ENCODE results near the gene RNF40.

The RNF40 gene

DNA sequence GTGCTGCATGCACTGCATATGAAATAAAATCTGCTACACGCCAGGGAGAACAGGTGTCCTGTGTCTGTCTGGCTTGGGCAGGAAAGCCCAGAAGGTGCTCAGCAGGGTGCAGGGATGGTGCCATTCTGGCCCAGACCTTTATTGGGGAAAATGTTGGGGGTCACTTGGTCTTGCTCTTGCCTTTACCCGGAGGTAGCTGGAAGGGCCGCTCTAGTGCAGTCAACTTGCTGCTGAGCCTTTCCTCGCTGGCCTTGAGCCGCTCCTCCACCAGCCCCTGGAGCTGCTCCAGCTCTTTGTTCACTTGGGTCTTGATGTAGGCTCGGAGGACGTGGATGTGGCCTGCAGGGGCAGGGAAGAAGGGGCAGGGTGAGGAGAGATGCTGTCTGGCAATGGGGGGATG lies 4.8 kb upstream of the RNF40 start:
- Histone ChIP-seq H3K4me1 (ENCODE audit: insufficient read depth, low read length) (peaks cover 20% of the 10 kb centered on the region), H3K4me3 (ENCODE audit: low read depth in 1 of 2, low read length in 2 of 2) (no peak overlapping the region), H3K36me3 (ENCODE audit: insufficient read depth, low read length) (peaks cover 50% of the 10 kb centered on the region), H3K9ac (ENCODE audit: low read depth, low read length) (no peak overlapping the region), H3K27ac (ENCODE audit: low read length) (no peak overlapping the region), H3K9me3 (ENCODE audit: insufficient read depth, low read length, severe bottlenecking) (no peaks in the 10 kb centered on the region), H3K79me2 (ENCODE audit: insufficient read depth, low read length) (peaks cover 9% of the 10 kb centered on the region), H3K27me3 (ENCODE audit: insufficient read depth, low read length, poor library complexity) (no peaks in the 10 kb centered on the region), H4K20me1 (ENCODE audit: insufficient read depth, low read length) (no peaks in the 10 kb centered on the region), H3K4me2 (ENCODE audit: insufficient read depth, low read length) (no peak overlapping the region), H2AFZ (ENCODE audit: low read depth, low read length) (no peak overlapping the region)
- ATAC-seq (ENCODE audit: insufficient read depth, low read depth), result no peak
- no peak for DNase-seq
- TF ChIP-seq EZH2 (IDR thresholded peaks at IDR 0.05; ENCODE audit: borderline replicate concordance, low read depth, low read length, severe bottlenecking), result no peak
- TF ChIP-seq, protein P1, sequence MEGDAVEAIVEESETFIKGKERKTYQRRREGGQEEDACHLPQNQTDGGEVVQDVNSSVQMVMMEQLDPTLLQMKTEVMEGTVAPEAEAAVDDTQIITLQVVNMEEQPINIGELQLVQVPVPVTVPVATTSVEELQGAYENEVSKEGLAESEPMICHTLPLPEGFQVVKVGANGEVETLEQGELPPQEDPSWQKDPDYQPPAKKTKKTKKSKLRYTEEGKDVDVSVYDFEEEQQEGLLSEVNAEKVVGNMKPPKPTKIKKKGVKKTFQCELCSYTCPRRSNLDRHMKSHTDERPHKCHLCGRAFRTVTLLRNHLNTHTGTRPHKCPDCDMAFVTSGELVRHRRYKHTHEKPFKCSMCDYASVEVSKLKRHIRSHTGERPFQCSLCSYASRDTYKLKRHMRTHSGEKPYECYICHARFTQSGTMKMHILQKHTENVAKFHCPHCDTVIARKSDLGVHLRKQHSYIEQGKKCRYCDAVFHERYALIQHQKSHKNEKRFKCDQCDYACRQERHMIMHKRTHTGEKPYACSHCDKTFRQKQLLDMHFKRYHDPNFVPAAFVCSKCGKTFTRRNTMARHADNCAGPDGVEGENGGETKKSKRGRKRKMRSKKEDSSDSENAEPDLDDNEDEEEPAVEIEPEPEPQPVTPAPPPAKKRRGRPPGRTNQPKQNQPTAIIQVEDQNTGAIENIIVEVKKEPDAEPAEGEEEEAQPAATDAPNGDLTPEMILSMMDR (IDR thresholded peaks at IDR 0.05; ENCODE audit: borderline replicate concordance, extremely low read depth, low read length, poor library complexity, severe bottlenecking), result no peak

DNA sequence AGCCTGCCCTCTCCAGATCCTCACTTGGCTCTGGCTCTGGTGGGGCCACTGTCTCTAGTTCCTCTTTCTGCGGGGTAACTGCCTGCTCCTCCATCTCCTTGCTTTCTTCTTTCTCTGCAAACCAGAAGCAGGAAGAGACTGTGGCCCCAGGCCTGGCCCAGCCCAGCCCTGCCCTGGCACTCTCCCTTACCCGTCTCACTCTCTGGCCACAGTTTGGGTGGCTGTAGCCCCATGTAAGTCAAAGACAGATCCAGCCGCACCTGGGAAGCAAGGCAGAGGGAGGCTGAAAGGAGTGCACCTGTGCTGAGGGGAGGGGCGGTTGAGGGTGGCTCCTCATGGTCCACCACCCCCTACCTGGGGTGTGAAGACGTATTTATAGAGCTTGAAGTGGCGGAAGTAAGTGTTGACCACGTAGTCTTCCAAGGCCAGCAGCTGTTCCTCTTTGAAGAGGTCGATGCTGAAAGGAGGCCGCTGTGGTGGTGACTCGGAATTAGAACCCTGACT lies 3.1 kb upstream of the RNF40 start:
- Histone ChIP-seq H3K27me3 (ENCODE audit: insufficient read depth, low read length, poor library complexity) (no peaks in the 10 kb centered on the region), H3K9me3 (ENCODE audit: insufficient read depth, low read length, severe bottlenecking) (no peaks in the 10 kb centered on the region), H3K4me1 (ENCODE audit: insufficient read depth, low read length) (peaks cover 36% of the 10 kb centered on the region), H3K9ac (ENCODE audit: low read depth, low read length) (no peak overlapping the region), H3K4me3 (ENCODE audit: low read depth in 1 of 2, low read length in 2 of 2) (no peak overlapping the region), H3K36me3 (ENCODE audit: insufficient read depth, low read length) (peaks cover 51% of the 10 kb centered on the region), H2AFZ (ENCODE audit: low read depth, low read length) (no peak overlapping the region), H3K79me2 (ENCODE audit: insufficient read depth, low read length) (peaks cover 26% of the 10 kb centered on the region), H4K20me1 (ENCODE audit: insufficient read depth, low read length) (peaks cover 9% of the 10 kb centered on the region; the same call in 1 of the 2 replicates), H3K4me2 (ENCODE audit: insufficient read depth, low read length) (no peak overlapping the region), H3K27ac (ENCODE audit: low read length) (no peak overlapping the region)
- DNase-seq (no peak), ATAC-seq (ENCODE audit: insufficient read depth, low read depth) (no peak)
- no peak for TF ChIP-seq EZH2 (IDR thresholded peaks at IDR 0.05; ENCODE audit: borderline replicate concordance, low read depth, low read length, severe bottlenecking)
- TF ChIP-seq, protein P1 (IDR thresholded peaks at IDR 0.05; ENCODE audit: borderline replicate concordance, extremely low read depth, low read length, poor library complexity, severe bottlenecking), result no peak

- H3K4me3 ChIP-seq (ENCODE audit: low read depth in 1 of 2, low read length in 2 of 2), result peak overlapping the region in 1 of 2 experiments; percentile 91; a peak in 1 of 4 replicates
- peak overlapping the region; percentile 96; the same call in 1 of the 2 replicates for H3K4me2 ChIP-seq (ENCODE audit: insufficient read depth, low read length)
- H3K27ac ChIP-seq (ENCODE audit: low read length), result no peak overlapping the region
- DNase-seq (no peak), ATAC-seq (ENCODE audit: insufficient read depth, low read depth) (no peak)
- H3K36me3 ChIP-seq (ENCODE audit: insufficient read depth, low read length), result peaks cover 52% of the 10 kb centered on the region
- peaks cover 39% of the 10 kb centered on the region for H3K4me1 ChIP-seq (ENCODE audit: insufficient read depth, low read length)
- no peak overlapping the region for H2AFZ ChIP-seq (ENCODE audit: low read depth, low read length)
- no peaks in the 10 kb centered on the region for H3K9me3 ChIP-seq (ENCODE audit: insufficient read depth, low read length, severe bottlenecking)
- H3K9ac ChIP-seq (ENCODE audit: low read depth, low read length), result no peak overlapping the region
- no peaks in the 10 kb centered on the region for H3K27me3 ChIP-seq (ENCODE audit: insufficient read depth, low read length, poor library complexity)
- TF ChIP-seq EZH2 (IDR thresholded peaks at IDR 0.05; ENCODE audit: borderline replicate concordance, low read depth, low read length, severe bottlenecking), result no peak
- TF ChIP-seq, protein P1 (IDR thresholded peaks at IDR 0.05; ENCODE audit: borderline replicate concordance, extremely low read depth, low read length, poor library complexity, severe bottlenecking), result no peak
- H3K79me2 ChIP-seq (ENCODE audit: insufficient read depth, low read length), result peaks cover 33% of the 10 kb centered on the region
- peaks cover 13% of the 10 kb centered on the region; the same call in 1 of the 2 replicates for H4K20me1 ChIP-seq (ENCODE audit: insufficient read depth, low read length)
Measured at GRCh38 chr16:30760001-30760559, 2.0 kb upstream of the RNF40 start.
